ENCODE data around the gene FANCL. TPM values are rescaled to one million over a fixed set of nuclear protein-coding genes. Genes with fewer than 3 reads are reported as not detected.

The FANCL gene
- total and polyA plus RNA-seq, 9 of the 15 experiments (the other 6 are each of a cell fraction or from before 2014, with no cell fraction given): 36.7 to 120 (median 58.5) TPM

DNA sequence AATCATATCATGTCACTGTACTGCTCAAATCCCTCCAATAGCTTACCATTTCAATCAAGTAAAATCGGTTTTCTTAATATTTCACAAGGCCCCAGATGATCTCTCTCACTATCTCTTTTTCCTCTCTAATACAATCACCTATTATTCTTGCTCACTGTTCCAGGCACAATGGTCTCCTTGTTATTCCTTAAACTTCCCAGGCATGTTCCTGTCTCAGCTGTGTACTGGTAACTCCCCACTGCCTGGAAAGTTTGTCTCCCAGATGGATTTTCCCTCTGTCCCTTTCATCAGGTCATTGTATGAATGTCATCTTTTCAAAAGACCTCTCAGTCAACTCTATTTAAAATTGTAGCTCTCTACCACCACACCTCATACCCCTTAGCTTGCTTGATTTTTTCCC is 30.7 kb upstream of the FANCL start:
- no TSS peak for BruUV-seq (replicated peaks)
- H3K36me3 ChIP-seq (ENCODE audit: control insufficient read depth, insufficient read depth, low read length): no peaks in the 10 kb centered on the region
- no peaks in the 10 kb centered on the region; a peak in 1 of 5 replicates for H3K27me3 ChIP-seq (ENCODE audit: control insufficient read depth in 2 of 2, insufficient read depth in 2 of 2, low read length in 2 of 2)
- no peak for TF ChIP-seq ZNF217 (CRISPR knock-in tag; IDR thresholded peaks at IDR 0.05)
- TF ChIP-seq, protein P1, sequence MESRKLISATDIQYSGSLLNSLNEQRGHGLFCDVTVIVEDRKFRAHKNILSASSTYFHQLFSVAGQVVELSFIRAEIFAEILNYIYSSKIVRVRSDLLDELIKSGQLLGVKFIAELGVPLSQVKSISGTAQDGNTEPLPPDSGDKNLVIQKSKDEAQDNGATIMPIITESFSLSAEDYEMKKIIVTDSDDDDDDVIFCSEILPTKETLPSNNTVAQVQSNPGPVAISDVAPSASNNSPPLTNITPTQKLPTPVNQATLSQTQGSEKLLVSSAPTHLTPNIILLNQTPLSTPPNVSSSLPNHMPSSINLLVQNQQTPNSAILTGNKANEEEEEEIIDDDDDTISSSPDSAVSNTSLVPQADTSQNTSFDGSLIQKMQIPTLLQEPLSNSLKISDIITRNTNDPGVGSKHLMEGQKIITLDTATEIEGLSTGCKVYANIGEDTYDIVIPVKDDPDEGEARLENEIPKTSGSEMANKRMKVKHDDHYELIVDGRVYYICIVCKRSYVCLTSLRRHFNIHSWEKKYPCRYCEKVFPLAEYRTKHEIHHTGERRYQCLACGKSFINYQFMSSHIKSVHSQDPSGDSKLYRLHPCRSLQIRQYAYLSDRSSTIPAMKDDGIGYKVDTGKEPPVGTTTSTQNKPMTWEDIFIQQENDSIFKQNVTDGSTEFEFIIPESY (CRISPR knock-in tag; IDR thresholded peaks at IDR 0.05): no peak
- DNase-seq (ENCODE audit: extremely low read depth in 1 of 4, low spot score in 3 of 4) (no peak), FAIRE-seq (no peak), ATAC-seq (no peak)
- CTCF ChIA-PET (ENCODE audit: low intra/inter-chr PET ratio): no interaction called here
- H3K9me1 ChIP-seq (ENCODE audit: control insufficient read depth, insufficient read depth, low read length): no peaks in the 10 kb centered on the region
- no peak overlapping the region for H3K4me2 ChIP-seq (ENCODE audit: insufficient read depth, low read length)
- in situ Hi-C loops (cut with MboI) (no loop called here), intact Hi-C loops (cut with micrococcal nuclease) (no loop called here)
- H2AFZ ChIP-seq (ENCODE audit: low read depth, low read length): no peak overlapping the region
- H3K79me2 ChIP-seq (ENCODE audit: control insufficient read depth, insufficient read depth, low read length): no peaks in the 10 kb centered on the region
- H3K27ac ChIP-seq (ENCODE audit: extremely low read depth, low read depth, low read length): no peak overlapping the region
- H3K9me3 ChIP-seq (replicated peaks; ENCODE audit: control insufficient read depth, insufficient read depth, low read depth, low read length): no peaks in the 10 kb centered on the region
- POLR2A ChIA-PET: interaction anchor here (1.5 kb wide), 1 partner anchor 10 kb away, joined by 3 read pairs; no protein-coding TSS in a partner anchor
- 0% methylated on average over 1 of the region's 1 CpG for WGBS (ENCODE audit: insufficient coverage, low coverage, missing lambda C conversion rate)
- no peak overlapping the region for H3K4me3 ChIP-seq
- H4K20me1 ChIP-seq (replicated peaks; ENCODE audit: control insufficient read depth, insufficient read depth, low read length): no peaks in the 10 kb centered on the region
- no peaks in the 10 kb centered on the region for H3K4me1 ChIP-seq (replicated peaks in 1 of 2; ENCODE audit: control insufficient read depth in 2 of 2, insufficient read depth in 2 of 2, low read length in 2 of 2)
- no peak overlapping the region for H3K9ac ChIP-seq (ENCODE audit: insufficient read depth in 1 of 2, low read depth in 2 of 2, low read length in 2 of 2)

DNA sequence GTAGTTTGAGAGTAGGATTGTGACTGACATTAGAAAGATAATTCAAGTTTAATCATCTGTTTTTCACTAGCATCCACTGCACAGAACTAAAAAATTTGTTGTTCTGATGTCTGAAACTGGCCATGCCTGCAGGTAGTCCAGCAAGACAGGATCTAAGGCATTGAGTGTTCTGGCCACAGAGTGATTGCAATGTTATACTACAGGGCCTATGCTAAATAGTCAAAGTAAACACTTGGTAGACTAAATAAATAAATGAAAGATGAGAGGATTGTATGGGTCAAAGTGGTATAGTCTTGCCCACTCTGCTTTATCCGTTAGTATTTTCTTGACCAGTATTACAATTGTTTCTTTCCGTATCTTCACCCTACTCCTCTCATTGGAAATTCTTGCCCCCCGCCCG is 27.6 kb upstream of the FANCL start:
- no peaks in the 10 kb centered on the region for H3K36me3 ChIP-seq (ENCODE audit: control insufficient read depth, insufficient read depth, low read length)
- no peak for FAIRE-seq

More for the DNA sequence above, 27.6 kb upstream of the FANCL start:
- TF ChIP-seq STAT5B (CRISPR knock-in tag; IDR thresholded peaks at IDR 0.05): no peak
- no peak for TF ChIP-seq HMGN3 (IDR thresholded peaks at IDR 0.05; ENCODE audit: borderline replicate concordance, extremely low read depth, insufficient read length, low read depth, low read length)
- no peak for TF ChIP-seq KDM5B (IDR thresholded peaks at IDR 0.05; ENCODE audit: insufficient replicate concordance, low read depth, low read length)
- no peak for TF ChIP-seq L3MBTL2 (IDR thresholded peaks at IDR 0.05)
- TF ChIP-seq PRPF4 (IDR thresholded peaks at IDR 0.05; ENCODE audit: insufficient read depth, low read depth, low read length, poor library complexity, severe bottlenecking): no peak
- no peak for TF ChIP-seq MAZ (CRISPR knock-in tag; conservative IDR thresholded peaks at IDR 0.05 in 1 of 2, IDR thresholded peaks at IDR 0.05 in 1 of 2)
- TF ChIP-seq CBX8 (IDR thresholded peaks at IDR 0.05; ENCODE audit: borderline replicate concordance, extremely low read depth, low read depth, low read length, poor library complexity, severe bottlenecking): no peak
- no peak for TF ChIP-seq MBD2 (IDR thresholded peaks at IDR 0.05; ENCODE audit: borderline replicate concordance, low read depth)
- no peak for TF ChIP-seq HDAC1 (IDR thresholded peaks at IDR 0.05)
- ChIA-PET POLR2A (no interaction called here), CTCF (ENCODE audit: low intra/inter-chr PET ratio) (no interaction called here)
- Histone ChIP-seq H3K4me1 (replicated peaks in 1 of 2; ENCODE audit: control insufficient read depth in 2 of 2, insufficient read depth in 2 of 2, low read length in 2 of 2) (no peaks in the 10 kb centered on the region), H3K79me2 (ENCODE audit: control insufficient read depth, insufficient read depth, low read length) (no peaks in the 10 kb centered on the region), H3K4me3 (no peak overlapping the region), H3K4me2 (ENCODE audit: insufficient read depth, low read length) (no peak overlapping the region), H3K9ac (ENCODE audit: insufficient read depth in 1 of 2, low read depth in 2 of 2, low read length in 2 of 2) (no peak overlapping the region), H3K9me1 (ENCODE audit: control insufficient read depth, insufficient read depth, low read length) (no peaks in the 10 kb centered on the region), H3K9me3 (replicated peaks; ENCODE audit: control insufficient read depth, insufficient read depth, low read depth, low read length) (no peaks in the 10 kb centered on the region), H3K27me3 (ENCODE audit: control insufficient read depth in 2 of 2, insufficient read depth in 2 of 2, low read length in 2 of 2) (no peaks in the 10 kb centered on the region; a peak in 1 of 5 replicates), H2AFZ (ENCODE audit: low read depth, low read length) (no peak overlapping the region), H3K27ac (ENCODE audit: extremely low read depth, low read depth, low read length) (no peak overlapping the region), H4K20me1 (replicated peaks; ENCODE audit: control insufficient read depth, insufficient read depth, low read length) (no peaks in the 10 kb centered on the region)
- BruUV-seq (replicated peaks): no TSS peak
- intact Hi-C loops (cut with micrococcal nuclease) (no loop called here), in situ Hi-C loops (cut with MboI) (no loop called here)
- ATAC-seq (no peak), DNase-seq (ENCODE audit: extremely low read depth in 1 of 4, low spot score in 3 of 4) (no peak)
- WGBS (ENCODE audit: insufficient coverage, low coverage, missing lambda C conversion rate): 0% methylated on average over 1 of the region's 4 CpGs

Data from K562 (cell line).